ENCODE results near the gene BLTP3A.
"Not testable (repeated sequence)": the region's sequence is repeated elsewhere in the genome, so short reads cannot be mapped to it uniquely, and the experiment has no call there.

The BLTP3A gene

GRCh38 chr6:34791164-34791700, 651 bp upstream of the BLTP3A start:
- peak; percentile 46 for DNase-seq

DNA sequence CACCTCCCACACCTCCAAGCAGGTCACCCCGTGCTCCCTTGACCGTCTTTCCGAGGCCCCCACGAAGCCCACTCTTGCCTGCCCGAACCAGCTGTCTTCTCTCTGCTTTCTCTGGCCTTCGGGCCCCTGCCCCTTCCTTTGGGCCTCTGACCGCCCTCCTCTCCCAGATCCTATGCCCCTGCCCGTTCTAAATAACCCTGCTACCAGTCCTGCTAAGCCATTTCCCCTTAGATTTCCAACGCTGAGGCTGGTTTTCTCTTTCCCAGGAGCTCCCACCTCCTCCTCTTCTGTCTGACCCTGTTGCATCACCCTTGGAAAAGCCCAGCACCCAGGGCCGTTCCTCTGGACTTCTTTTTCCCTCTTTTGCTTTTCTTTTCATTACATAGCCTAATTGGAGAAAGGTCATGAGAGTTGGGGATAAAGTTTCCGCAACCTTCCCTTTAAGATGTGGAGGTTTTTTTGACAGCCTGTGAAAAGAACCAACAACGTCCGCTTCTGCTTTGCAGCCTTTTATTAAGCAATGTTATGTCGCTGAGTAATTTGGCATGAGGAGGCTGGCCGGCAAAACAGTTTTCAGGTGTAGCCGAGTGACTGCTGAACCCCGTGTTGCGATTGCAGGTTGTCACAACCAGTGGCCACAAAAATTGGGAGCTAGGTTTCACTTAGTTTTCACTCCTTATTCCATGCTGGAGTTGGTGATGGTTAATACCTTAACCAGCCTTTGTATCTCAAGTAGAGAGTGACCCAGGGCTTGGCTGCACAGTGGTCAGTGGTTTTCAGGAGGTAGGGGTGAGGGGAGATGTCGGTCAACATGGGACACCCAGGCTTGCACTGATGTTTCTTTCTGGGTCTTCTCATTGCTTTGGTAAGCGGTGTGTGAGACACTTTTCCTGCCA, 970 bp downstream of the BLTP3A start:
- peak; percentile 8 for DNase-seq

- DNase-seq, result no peak
Observed at GRCh38 chr6:34793877-34794276, 2.0 kb downstream of the BLTP3A start.

GRCh38 chr6:34795836-34796425, 4.0 kb downstream of the BLTP3A start:
- no peak for DNase-seq

- no peak for DNase-seq
Observed at GRCh38 chr6:34798057-34798456, 6.2 kb downstream of the BLTP3A start.

DNA sequence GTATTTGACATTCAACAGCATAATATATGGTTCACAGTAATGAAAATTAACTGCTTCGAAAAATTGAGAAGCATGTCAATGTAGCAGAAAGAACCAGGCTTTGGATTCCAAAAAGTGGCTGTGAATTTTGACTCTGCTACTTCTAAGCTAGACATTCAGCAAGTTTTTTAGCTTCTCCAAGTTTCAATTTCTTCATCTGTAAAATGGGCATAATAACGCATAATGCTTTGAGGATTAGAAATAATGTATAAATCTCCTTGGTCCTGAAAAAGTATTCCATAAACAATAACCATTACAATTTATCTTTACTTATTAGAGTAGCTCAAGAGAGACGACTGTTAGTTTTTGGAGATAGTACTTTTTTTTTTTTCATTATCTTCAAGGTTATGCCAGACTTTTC, 7.7 kb downstream of the BLTP3A start:
- DNase-seq, result no peak

GRCh38 chr6:34804543-34804942, 12.7 kb downstream of the BLTP3A start:
- DNase-seq, result no peak

DNA sequence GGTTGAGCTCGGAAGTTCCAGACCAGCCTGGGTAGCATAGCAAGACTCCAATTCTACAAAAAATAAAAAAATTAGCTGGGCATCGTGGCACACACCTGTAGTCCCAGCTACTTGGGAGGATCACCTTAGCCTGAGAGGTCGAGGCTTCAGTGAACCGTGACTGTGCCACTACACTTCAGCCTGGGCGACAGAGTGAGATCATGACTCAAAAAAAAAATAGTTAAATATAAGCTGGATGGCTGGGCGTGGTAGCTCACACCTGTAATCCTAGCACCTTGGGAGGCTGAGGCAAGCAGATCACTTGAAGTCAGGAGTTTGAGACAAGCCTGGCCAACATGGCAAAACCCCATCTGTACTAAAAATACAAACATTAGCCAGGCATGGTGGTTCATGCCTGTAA, 13.2 kb downstream of the BLTP3A start:
- DNase-seq, result not testable (repeated sequence)

DNA sequence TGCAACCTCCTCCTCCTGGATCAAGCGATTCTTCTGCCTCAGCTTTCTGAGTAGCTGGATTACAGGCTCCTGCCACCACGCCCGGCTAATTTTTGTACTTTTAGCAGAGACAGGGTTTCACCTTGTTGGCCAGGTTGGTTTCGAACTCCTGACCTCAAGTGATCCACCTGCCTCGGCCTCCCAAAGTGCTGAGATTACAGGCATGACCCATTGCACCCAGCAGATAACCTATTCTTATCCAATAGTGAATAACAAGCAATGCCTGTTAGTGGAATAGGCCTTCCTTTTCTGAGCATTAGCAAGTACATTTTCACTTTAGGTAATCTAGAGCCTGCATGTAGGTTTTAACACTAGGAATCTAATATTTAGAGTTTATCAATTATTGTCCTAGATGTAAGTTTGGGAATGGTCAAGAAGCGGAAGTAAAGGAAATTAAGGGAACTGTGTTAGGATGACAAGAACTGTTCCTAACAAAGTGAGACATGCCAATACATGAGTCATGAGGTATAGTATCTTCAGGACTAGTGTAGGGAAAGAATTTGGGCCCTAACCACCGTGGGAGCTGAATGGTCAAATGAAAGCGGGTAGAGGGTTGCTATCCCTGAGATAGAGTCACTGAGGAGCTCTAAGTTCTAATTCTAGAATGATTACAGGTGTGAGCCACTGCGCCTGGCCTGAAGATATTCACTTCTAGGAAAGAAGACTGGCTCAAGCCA, 15.0 kb downstream of the BLTP3A start:
- no peak for DNase-seq

GRCh38 chr6:34808473-34808872, 16.6 kb downstream of the BLTP3A start:
- DNase-seq, result not testable (repeated sequence)

GRCh38 chr6:34809419-34809818, 17.5 kb downstream of the BLTP3A start:
- DNase-seq, result not testable (repeated sequence)

DNA sequence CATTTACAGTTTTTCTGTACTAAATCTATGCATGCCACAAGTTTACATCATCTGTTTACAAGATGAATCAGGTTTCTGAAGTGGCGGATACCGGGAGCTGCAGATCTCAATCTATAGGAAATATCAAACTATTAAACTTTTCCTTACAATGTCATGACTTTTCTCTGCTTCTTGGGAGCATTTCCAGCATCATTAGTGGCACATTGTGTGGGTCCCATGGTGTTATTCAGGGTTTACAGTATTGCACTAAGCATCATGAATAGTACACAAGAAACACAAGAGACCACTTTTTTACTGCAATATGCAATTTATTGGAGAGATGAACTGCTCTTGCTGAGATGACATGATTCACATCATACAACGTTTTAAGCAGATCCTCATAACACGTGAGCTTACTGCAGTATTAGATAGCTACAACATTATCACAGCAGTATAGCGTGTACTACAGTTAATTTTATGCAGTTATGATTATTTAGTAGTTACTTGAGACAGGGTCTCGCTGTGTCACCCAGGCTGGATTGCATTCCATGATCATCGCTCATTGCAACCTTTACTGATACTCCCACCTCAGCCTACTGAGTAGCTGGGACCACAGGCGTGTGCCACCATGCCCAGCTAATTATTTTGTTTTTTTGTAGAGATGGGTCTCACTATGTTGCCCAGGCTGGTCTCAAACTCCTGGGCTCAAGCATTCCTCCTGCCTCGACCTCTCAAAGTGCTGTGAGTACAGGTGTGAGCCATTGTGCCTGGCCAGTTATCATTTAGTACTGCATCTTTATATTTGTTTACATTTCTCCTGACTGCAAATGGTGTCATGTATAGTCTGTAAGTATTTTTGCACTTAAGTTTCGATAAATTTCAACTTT, 18.4 kb downstream of the BLTP3A start:
- no peak for DNase-seq

DNA sequence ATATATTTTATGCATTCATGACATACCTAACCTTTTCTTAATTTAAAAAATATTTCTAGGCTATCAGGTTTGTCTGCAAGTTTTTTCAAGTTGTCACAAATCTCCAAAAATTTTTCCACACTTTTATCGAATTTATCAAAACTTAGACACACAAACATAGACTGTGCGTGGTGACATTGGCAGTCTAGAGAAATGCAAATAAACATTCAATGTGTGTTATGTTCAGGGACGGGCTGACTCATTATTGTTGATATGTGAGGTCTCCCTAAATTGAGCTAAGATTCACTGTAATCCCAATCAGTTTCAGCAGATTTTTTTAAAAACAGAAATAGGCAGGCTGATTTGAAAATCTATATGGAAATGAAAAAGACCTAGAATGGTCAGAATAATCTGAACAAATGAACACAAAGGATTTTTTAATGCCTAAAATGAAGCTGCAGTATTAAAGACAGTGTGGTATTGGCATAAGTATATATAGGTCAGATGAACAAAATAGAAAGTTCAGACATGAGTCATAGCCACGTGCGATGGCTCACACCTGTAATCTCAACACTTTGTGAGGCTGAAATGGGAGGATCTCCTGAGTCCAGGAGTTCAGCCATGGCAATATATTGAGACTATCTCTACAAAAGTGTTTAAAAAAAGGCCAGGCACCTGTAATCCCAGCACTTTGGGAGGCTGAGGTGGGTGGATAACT, 19.2 kb downstream of the BLTP3A start:
- DNase-seq, result peak; percentile 31

GRCh38 chr6:34813028-34813713, 21.3 kb downstream of the BLTP3A start:
- no peak for DNase-seq

DNA sequence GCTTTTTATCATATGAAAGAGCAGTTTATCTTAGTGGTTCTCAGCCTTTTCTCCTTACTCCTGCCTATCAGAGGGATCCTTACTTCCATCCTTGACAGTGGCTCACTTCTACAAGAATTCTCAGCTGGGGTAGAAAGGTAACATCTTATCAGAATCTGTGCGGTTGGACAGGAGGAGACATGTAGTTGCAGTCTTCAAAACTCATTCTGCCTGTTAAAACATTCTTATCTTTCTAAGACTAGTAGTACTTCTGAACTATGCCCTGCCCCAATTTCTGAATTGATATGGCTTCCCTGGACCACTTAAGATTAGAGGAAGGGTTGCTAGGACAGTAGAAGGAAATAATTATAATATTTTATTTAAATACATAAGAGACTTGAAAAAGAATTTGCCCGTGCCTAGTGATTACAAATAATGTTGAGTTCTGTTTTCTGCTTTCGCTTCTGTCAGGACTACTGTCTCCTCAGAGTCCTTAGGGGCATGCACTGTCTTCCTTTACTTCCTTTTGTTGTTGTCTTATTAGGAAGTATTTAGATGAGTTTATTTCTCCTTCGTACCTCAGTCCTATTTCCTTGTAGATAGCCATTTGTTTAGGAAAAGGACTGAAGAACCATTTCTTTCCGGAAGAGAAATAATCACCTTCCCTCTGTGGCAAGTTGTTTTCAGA, 24.9 kb downstream of the BLTP3A start:
- no peak for DNase-seq

GRCh38 chr6:34817446-34817845, 25.6 kb downstream of the BLTP3A start:
- no peak for DNase-seq

DNA sequence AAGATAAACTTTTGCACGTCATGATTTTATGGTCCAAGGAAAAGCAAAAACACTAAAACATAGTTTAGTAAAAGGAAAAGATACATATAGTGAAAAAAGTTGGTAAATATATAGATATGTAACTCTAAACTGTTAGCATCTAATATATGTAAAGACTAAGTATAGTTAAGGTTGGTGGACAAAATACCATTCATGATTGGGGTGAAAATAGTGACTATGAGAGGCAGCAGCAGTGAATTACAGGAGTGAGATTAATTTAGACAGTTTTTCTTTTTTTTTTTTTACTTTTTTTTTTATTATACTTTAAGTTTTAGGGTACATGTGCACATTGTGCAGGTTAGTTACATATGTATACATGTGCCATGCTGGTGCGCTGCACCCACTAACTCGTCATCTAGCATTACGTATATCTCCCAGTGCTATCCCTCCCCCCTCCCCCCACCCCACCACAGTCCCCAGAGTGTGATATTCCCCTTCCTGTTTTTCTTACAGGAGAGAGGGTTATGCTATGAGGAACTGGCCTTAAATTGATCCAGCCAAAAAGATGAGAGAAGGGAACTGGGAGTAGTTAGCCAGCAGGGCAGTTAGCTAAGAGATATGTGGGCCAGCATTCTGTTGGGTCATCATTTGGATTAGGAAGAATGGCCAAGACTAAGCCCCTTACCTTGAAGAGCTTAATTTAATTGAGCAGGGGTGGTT, 27.1 kb downstream of the BLTP3A start:
- DNase-seq, result not testable (repeated sequence)

GRCh38 chr6:34819571-34820480, 27.9 kb downstream of the BLTP3A start:
- DNase-seq, result no peak

GRCh38 chr6:34829137-34829536, 37.3 kb downstream of the BLTP3A start:
- DNase-seq, result no peak

Data from stimulated activated CD4-positive, alpha-beta T cell treated with anti-CD3 and anti-CD28 coated beads, Interleukin-4, amount 100 ng/mL, for 24 hours (primary cell).